GM19467 (cell line): ENCODE results near the gene SLC16A8.
"Not testable (repeated sequence)": the region's sequence is repeated elsewhere in the genome, so short reads cannot be mapped to it uniquely, and the experiment has no call there.

Experiments
- ATAC-seq: cut with Tn5 transposase; IDR thresholded peaks from one replicate; pipeline ENCODE4 v1.9.1; 2021; ENCODE audit warnings: mild to moderate bottlenecking, moderate library complexity; ENCODE audit not compliant: unreplicated experiment

Gene SLC16A8

DNA sequence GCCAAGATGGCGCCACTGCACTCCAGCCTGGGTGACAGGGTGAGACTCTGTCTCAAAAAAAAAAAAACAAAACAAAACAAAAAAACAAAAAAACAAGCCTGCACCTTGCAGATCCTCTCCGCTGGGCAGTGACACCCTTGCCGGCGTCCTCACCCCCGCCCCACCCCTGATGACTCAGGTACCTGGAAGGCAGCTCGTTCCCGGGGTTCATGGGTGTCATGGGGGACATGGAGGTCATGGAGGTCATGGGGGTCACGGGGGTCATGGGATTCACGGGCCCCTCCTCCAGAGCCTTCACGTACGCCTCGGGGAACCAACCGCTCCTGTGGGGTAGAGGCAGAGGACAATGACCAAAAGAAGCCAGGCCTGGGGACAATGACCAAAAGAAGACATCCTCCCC, 3.0 kb upstream of the SLC16A8 start:
- ATAC-seq = no peak

DNA sequence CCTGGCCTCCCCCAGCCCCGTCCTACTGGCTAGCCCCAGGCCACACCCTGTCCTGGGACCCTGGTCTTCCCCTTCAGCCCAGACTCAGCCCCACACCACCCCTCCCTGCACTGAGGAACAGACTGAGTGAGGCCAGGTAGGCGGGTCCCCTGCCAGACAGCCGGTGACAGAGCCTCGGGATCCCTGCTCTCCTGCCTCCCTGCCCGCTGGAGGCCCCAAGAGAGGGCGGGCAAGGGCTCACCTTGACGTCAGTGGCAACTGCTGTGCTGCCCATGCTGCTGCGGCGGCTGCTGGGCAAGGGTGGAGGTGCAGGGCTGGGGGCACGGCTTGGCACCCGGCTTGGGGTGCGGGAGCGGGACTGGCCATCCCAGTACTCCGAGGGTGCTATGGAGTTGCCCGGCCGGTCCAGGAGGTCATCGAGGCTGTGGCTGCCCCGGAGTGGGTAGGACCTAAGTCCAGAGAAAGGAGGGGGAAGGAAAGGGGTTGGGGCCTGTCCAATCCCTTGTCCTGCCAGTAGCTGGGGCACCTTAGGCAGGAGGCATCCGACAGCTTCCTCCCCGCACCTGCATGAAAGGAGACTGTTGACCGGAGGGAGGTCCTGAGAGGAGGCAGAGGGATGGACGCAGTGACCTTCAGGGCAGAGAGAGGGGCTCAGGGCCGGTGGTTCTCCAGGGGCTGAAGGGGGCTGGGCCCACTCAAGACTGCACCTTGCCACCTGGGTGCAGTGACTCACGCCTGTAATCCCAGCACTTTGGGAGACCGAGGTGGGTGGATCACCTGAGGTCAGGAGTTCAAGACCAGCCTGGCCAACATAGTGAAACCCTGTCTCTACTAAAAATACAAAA, 2.2 kb upstream of the SLC16A8 start:
- ATAC-seq = no peak

DNA sequence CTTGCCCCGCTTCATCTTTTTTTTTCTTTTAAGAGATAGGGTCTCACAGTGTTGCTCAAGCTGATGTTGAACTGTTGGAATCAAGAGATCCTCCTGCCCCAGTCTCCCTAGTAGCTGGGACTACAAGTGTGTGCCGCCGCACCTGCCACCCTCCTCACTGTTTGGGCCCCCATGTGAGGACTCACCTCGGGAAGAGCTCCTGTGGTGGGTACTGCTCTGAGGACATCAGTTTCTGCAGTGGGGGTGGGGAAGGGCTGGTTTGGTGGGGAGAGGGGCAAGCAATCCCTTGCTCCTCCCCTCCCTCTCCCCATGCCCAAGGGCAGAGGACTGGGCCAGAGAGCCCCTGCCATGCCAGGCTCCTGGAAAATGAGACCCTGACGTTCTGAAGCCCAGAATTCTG, 1.5 kb upstream of the SLC16A8 start:
- ATAC-seq = no peak

DNA sequence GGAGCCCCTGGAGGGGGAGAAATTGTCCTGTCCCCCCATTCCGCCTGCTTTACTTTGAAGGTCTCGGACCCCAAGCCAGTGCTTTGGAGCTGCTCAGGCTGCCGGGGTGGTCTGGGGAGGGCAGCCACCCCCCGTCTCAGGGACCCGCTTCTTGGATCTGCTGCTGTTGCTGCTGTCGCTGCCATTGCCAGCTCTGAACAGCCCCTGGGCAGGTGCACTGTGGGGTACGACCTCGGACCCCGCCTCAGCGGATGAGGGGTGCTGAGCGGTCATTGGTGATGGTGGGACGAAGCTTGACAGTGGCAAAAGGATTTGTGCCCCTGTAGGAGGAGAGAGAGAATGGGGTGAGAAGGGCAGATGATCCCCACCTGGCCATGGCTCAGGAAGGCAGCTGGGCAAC, 1.1 kb upstream of the SLC16A8 start:
- no peak for ATAC-seq

DNA sequence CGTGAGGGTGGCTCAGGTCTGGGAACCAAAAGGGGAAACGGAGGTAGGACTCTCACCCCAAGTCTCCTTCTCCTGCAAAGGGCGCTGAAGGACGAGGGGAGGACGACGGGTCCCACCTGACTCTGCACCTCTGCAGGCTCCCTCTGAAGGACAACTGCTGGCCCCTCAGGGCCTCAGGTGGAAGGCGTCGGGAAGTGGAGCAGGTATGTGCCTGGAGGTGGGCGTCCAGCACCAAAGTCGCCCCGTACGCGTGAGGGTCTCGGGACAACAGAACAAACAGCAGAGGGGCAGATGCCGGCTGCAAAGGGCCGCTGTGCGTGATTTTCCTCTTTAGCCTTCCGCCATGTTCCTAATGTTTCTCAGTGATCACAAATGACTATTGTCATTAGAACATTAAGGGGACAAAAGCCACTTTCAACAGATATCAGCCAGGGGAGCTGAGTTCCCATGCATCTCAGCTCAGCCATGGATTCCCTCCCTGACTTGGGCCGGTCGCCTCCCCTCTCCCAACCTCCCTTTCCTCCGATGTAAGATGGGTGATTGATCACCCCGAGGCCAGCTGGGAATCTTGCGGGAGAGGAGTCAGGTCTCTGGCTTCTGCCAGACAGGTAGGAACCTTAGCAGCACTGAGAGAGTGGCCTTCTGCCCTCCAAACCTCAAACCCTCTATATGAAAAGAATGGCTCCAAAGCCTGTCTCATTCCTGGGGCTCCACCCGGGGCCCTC, 836 bp downstream of the SLC16A8 start:
- no peak for ATAC-seq

DNA sequence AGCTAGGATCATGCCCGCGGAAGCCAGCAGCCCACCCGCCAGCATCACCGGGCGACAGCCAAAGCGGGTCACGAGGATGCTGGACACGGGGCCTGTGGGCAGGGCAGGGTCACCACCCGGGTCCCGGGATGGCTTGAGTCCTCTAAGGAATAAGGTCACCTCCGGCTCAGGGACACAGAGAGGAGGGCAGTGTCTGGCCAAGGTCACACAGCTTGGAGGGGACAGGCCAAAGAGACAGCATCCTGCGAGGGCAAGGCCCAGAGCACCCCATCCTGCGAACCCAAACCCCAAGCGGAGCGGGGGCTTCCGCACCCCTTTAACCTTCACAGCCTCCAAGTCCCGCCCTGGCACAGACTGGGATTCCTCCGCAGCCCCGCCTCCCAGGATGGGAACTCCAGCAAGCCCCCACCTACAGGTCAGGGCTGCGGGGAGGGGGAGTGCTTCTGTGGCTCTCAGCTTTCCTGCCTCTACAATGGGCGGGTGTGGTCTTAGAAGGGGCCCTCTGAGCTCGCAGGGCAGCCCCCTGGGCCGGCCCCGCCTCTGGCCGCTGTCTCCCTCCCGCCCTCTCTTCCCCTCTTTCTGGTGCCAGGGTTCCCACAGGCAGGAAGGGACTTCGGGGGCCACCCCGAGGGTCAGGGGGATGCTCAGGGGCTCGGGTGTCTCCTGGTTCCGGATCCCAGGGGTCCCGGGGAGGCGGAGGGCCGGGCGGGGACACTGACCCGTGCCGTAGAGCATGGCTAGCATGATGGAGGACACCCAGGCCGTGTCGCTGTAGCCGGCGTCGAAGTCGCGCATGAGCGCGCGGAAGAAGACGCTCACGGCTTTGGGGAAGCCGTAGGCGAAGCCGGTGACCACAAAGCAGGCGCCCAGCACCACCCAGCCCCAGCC, 1.8 kb downstream of the SLC16A8 start:
- no peak for ATAC-seq

DNA sequence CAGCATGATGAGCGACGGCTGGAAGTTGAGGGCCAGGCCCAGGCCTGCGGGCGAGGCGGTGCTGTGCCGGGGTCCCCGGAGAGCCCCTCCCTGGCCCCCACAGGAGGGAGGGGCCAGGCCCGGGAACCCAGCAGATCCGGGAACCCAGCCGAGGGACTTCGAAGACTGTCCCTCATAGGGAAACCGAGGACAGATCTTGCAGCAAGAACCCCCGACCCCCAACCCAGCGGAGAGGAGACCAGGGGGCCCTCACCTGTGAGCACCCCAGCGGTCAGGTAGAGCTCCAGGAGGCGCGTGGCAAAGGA, 2.4 kb downstream of the SLC16A8 start:
- no peak for ATAC-seq

DNA sequence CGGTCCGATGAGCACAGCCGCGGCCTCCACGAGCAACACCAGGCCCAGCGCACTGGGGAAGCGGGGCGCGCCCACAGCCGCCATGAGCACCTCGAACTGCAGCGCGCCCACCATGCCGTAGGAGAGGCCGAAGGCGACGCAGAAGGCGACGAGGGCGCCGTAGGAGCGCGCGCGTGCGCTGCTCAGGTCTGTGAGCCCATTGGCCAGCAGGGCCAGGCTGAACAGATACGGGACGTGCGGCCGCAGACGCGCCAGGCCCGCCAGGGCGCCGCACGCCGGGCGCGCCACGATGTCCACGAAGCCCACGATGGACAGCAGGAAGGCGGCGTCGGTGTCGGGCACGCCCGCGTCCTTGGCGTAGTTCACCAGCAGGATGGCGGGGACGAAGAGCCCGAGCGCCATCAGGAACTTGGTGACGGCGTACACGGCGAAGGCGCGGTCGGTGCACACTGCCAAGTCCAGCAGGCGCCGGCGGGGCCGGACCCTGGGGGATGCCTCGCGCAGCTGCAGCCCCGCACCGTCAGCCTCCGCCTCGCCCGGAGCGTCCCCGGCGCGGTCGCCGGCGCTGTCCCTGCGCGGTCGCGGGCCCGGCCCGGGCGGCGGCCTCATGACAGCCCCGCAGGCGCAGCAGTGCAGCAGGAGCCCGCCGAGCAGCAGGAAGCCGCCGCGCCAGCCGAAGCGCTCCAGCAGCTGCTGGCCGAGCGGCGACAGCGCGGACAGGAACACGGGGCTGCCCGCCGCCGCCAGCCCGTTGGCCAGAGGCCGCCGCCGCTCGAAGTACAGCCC, 2.9 kb downstream of the SLC16A8 start:
- no peak for ATAC-seq

DNA sequence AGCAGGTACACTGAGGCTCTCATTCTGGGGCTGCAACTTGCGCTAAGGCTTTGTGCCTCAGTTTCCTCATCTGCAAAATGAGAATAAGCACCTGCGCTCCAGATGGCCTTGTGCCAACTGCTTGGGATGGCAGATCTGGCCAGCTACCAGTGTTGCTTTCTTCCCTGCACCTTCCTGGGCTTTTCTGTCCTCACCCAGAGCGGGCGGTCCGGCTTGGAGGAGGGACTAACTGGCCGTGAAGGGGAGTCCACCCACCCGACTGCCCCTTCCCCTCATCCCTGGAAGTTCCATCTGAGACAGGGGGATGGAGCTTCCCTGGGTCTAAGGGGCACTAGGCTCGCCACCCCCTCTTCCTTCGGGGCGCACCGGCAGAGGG, 3.5 kb downstream of the SLC16A8 start:
- ATAC-seq = no peak

DNA sequence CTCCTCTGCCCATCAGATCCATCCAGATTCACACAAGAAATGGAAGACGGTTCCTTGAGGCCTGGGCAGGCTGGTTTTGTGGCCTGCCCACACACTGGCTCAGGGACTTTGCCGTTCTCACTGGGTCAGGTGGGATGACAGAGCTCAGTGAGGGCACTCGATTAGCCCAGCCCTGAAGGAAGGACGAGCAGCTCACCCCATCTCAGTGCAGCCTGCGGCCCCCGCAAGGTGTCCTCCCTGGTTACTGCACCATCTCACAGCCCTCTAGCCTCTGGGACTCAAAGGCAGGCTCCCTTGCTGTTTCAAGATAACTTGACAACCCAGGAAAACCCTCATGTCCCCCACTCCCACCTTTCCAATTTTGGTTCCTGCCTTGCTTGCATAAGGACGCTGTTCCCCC, 4.2 kb downstream of the SLC16A8 start:
- ATAC-seq = no peak

DNA sequence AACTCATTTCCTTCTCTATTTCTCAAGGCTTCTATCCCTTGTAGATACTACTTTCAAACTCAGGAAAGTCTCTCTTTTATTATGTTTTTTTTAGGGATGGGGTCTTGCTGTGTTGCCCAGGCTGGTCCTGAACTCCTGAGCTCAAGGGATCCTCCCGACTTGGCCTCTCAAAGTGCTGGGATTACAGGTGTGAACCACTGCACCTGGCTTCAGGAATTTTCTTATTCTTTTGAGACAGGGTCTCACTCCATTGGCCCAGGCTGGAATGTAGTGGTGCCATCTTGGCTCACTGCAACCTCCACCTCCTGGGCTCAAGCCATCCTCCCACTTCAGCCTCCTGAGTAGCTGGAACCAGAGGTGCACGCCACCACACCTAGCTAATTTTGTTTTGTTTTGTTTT, 4.8 kb downstream of the SLC16A8 start:
- not testable (repeated sequence) for ATAC-seq

DNA sequence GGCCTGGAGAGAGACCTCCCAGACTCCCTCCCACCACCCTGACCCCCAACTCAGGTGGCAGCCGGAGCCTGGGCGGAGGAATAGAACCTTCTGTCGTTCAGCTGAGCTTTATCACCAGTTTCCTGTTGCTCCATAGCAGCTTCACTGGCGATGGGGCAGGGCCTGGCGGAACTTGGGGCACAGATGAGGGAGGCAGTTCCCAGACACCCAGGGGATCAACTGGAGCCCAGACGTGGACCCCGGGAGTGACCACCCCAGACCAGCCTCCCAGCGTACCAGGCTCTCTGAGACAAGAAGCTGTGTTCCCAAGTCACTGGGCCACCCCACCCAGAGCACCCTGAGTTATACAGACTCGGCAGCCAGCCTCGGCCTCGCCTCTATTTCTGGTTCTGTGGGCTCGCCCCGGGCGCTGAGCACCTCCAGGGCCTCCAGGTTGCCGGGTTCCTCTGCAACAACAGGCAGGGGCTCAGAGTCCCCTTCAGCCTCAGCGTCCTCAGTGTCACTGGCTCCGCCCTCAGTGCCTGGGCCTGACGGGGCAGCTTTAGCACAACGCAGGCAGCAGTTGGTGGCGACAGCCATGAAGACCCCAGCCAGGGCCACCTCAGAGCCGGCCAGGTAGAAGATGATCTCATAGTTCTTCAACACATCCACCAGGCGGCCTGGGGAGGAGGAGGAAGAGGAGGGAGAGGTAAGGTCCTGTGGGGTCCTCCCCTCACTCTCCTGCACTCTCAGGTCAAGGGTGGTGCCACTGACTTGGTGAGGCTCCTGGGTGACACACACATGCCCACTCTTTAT, 5.7 kb downstream of the SLC16A8 start:
- ATAC-seq = no peak

DNA sequence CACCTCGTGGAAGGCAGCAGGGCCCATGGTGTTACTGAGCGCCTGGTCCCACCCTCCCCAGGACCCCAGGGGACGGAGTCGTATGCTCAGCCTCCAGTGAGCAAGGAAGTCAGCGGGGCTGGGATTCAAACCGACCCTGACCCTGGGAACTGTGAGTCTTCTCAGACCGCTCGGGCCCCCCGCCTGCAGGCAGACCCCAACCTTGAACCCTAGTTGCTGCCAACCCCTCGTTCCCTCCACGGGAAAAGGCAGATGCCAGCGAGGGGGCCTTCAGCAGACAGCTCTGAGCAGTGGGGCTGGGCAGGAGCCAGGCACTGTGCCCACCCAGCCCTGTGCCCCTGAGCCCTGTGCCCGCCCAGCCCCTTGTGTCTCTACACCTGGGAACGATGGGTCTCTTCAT, 6.4 kb downstream of the SLC16A8 start:
- no peak for ATAC-seq

DNA sequence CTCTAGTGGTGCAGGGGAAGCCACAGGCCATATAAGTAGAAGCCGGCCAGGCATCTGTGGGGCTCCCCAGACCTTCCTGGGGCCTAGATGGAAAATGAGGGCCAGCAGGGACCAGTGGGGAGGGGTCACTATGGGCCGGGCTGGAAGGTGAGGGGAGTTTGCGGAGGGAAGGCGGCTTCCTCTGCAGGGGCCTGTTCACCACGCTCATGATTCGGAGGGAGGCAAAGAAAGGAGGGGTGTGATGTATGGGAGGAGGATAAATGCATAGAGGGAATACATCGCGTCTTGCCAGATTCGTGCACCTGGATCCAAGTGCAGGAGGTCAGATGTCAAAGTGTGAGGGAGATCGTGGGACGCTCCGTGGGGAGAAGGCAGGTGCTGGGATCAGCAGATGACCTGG, 6.9 kb downstream of the SLC16A8 start:
- no peak for ATAC-seq

DNA sequence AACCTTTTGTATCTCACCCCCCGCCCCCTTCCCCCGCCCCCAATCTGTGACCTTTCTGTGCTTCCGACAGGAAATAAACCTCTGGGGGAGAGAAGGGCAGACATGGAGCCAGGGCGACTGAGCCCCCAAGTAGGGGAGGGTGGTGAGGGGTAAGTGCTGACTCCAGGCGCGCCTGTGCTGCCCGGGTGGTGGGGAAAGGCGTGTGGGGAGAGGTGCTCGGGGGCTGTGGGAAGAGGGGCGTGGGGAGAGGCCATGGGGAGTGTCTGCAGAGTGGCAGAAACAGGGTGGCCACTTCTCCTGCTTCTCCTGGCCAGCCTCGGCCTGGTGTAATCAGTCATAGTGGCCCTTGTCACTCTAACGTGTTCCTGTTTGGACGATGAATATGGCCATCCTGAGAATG, 8.0 kb downstream of the SLC16A8 start:
- no peak for ATAC-seq

DNA sequence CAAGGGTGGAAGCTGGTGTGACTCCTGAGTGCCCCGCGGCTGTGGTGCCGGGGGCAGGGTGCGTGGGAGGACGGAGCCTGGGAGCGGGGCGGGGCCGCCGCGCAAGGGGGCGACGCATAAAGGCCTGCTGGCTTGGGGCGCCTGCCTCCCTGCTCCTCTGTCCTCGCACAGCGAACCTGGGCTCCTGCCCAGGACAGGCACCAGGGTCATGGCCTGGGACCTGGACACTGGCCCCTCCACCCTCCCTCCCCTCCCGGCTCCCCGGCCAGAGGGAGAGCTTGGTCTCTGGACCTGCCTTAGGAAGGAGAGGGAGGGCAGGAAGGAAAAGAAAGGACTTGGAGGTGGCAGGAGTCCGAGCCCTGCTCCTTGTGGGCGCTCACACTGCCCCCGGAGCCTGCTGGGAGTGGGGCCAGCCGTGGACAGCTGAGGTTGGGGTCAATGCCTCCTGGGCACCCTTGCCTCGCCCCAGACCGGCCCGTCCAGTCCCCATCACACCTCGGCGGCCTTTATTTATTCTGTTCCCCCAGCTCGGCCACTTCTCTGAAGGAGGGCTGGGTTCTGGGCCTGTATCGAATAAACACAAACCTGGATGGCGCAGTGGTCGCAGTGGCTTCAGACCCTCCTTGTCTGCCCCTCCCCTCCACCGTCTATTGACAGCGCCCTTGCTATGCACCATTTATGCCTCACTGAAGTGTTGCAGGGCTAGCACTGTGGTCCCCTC, 8.7 kb downstream of the SLC16A8 start:
- no peak for ATAC-seq

DNA sequence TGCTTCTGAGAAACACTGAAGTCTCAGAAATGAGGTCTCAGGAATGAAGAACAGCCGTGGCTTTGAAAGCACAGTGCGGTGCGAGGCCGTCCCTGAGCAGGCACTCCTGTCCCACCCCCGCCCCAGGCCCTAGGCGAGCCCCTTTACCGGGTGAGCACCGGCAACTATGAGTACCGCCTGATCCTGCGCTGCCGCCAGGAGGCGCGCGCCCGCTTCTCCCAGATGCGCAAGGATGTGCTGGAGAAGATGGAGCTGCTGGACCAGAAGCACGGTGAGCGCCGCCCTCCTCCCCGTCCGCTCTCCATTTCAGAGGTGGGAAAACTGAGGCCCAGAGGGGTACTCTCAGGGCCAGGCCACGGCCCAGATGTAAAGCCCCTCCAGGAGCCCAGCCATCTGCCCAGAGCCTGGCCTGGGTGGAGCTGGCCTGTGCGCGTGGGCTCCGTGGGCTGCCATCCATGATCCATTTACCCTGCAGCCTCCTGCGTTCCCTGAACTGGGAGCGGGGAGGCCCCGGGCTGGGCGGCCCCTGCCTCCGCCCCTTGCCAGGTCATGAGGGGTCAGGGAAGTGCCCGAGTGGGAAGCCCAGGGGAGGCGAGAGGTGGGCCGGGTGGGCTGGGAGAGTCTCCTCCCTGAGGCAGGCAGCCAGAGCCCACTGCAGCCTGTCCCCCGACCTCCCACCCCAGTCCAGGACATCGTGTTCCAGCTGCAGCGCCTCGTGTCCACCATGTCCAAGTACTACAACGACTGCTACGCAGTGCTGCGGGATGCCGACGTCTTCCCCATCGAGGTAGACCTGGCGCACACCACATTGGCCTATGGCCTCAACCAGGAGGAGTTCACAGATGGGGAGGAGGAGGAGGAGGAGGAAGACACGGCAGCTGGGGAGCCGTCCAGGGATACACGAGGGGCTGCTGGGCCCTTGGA, 9.5 kb downstream of the SLC16A8 start:
- no peak for ATAC-seq
